Endothelial cell of umbilical vein (primary cell): ENCODE results near the gene ARHGAP29. TPM values are rescaled to one million over a fixed set of nuclear protein-coding genes. Genes with fewer than 3 reads are reported as not detected.

Source experiments
- BruUV-seq: library from RNA; stranded (reverse); fragments of 400-500 nt; replicated peaks from 2 replicates; lab custom pipeline; 2021; lab: Mats Ljungman, UMichigan
- CTCF ChIA-PET: fragments of 300-600, 350-600 bp; sonication (Branson Sonifier 250); formaldehyde crosslinking; loops from one replicate; lab custom pipeline; 2021; ENCODE audit warnings: antibody characterized with exemption, inconsistent platforms; lab: Charles Lee
- POLR2A ChIA-PET: fragments of 300-600, 350-600 bp; sonication (Branson Sonifier 250); formaldehyde crosslinking; loops from one replicate; lab custom pipeline; 2021; ENCODE audit warnings: antibody characterized with exemption, inconsistent platforms; lab: Charles Lee
- DNase-seq: peaks from one replicate; pipeline ENCODE4 v3.0.0-alpha.2; 2011; ENCODE audit warnings: low read depth, low spot score
- FAIRE-seq: peaks from 2 replicates; lab custom pipeline; 2011; peaks lifted over from hg19 to GRCh38; lab: Jason Lieb, UNC
- H2AFZ ChIP-seq: 2 replicates; pipeline ENCODE4 v1.6.0; 2012; ENCODE audit warnings: low read depth, low read length, control low read depth, inconsistent platforms
- H3K27ac ChIP-seq: 2 replicates; pipeline ENCODE4 v1.5.1; 2011; ENCODE audit warnings: low read depth, mild to moderate bottlenecking, control low read depth, low read length, moderate library complexity; ENCODE audit not compliant: insufficient read depth
- H3K27me3 ChIP-seq, 2 experiments: 2 replicates each; pipeline versions ENCODE4 v1.6.0 to v1.6.1; 2011; ENCODE audit warnings: low read length in 2 of 2, mixed read lengths in 1 of 2; ENCODE audit not compliant: control insufficient read depth in 2 of 2, insufficient read depth in 2 of 2
- H3K36me3 ChIP-seq, 2 experiments: 2 replicates in 1 of 2; 3 replicates in 1 of 2; pipeline ENCODE4 v1.5.1; 2011; ENCODE audit warnings: low read length in 2 of 2, mild to moderate bottlenecking in 1 of 2, moderate library complexity in 1 of 2; ENCODE audit not compliant: control insufficient read depth in 2 of 2, insufficient read depth in 2 of 2; ENCODE audit errors: extremely low read depth in 1 of 2
- H3K4me1 ChIP-seq: 3 replicates; pipeline ENCODE4 v1.5.1; 2011; ENCODE audit warnings: mild to moderate bottlenecking, low read length; ENCODE audit not compliant: control insufficient read depth, insufficient read depth; ENCODE audit errors: extremely low read depth
- H3K4me2 ChIP-seq: 2 replicates; pipeline ENCODE4 v1.6.1; 2011; ENCODE audit warnings: low read length, control low read depth, mixed read lengths; ENCODE audit not compliant: insufficient read depth
- H3K4me3 ChIP-seq, 3 experiments: fragments of 200-600 bp in 1 of 3; sonication (generic), shearing (Covaris generic) in 1 of 3; replicated peaks in 1 of 3; 2 replicates each; pipeline ENCODE4 v1.5.1; 2011 to 2016; ENCODE audit warnings: control low read depth in 3 of 3, low read length in 3 of 3, mild to moderate bottlenecking in 2 of 3, inconsistent platforms in 1 of 3, low read depth in 1 of 3, moderate library complexity in 1 of 3; ENCODE audit not compliant: insufficient read depth in 1 of 3
- H3K79me2 ChIP-seq: 2 replicates; pipeline ENCODE4 v1.6.0; 2012; ENCODE audit warnings: low read length, inconsistent platforms; ENCODE audit not compliant: control insufficient read depth, insufficient read depth
- H3K9ac ChIP-seq: replicated peaks from 2 replicates; pipeline ENCODE3; 2011; ENCODE audit warnings: low read length, control low read depth; ENCODE audit not compliant: insufficient read depth; ENCODE audit errors: extremely low read depth
- H3K9me1 ChIP-seq: replicated peaks from 3 replicates; pipeline ENCODE4 v1.6.0; 2011; ENCODE audit warnings: mild to moderate bottlenecking, low read length; ENCODE audit not compliant: control insufficient read depth, insufficient read depth; ENCODE audit errors: extremely low read depth
- H3K9me3 ChIP-seq: replicated peaks from 2 replicates; pipeline ENCODE4 v1.5.1; 2012; ENCODE audit warnings: low read length, inconsistent platforms; ENCODE audit not compliant: control insufficient read depth, insufficient read depth
- H4K20me1 ChIP-seq: replicated peaks from 2 replicates; pipeline ENCODE3; 2011; ENCODE audit warnings: mild to moderate bottlenecking, low read length; ENCODE audit not compliant: control insufficient read depth, insufficient read depth; ENCODE audit errors: extremely low read depth
- EZH2 ChIP-seq: IDR thresholded peaks from 2 replicates; pipeline ENCODE4 v1.6.1; 2012; ENCODE audit warnings: borderline replicate concordance, low read depth, mild to moderate bottlenecking, moderate library complexity, low read length, inconsistent platforms; ENCODE audit not compliant: severe bottlenecking
- FOS ChIP-seq: IDR thresholded peaks from 2 replicates; pipeline ENCODE4 v1.6.1; 2011; ENCODE audit warnings: mild to moderate bottlenecking, low read length, moderate library complexity, borderline replicate concordance; ENCODE audit not compliant: insufficient read depth
- GATA2 ChIP-seq: IDR thresholded peaks from 2 replicates; pipeline ENCODE4 v1.7.0; 2011; ENCODE audit warnings: low read depth, mild to moderate bottlenecking, moderate library complexity, mixed read lengths, low read length; ENCODE audit not compliant: insufficient read length, insufficient read depth
- JUN ChIP-seq: IDR thresholded peaks from 2 replicates; pipeline ENCODE4 v1.6.1; 2011; ENCODE audit warnings: borderline replicate concordance, low read depth; ENCODE audit not compliant: insufficient read length, insufficient read depth
- MYC ChIP-seq: IDR thresholded peaks from one replicate; pipeline ENCODE4 v1.6.1; 2011; ENCODE audit warnings: mild to moderate bottlenecking, low read depth, low read length
- POLR2A ChIP-seq: IDR thresholded peaks from 2 replicates; pipeline ENCODE4 v1.6.1; 2012; ENCODE audit warnings: low read depth, mild to moderate bottlenecking, control low read depth, low read length
- POLR2AphosphoS5 ChIP-seq: IDR thresholded peaks from 2 replicates; pipeline ENCODE4 v1.6.1; 2012; ENCODE audit warnings: low read depth, mild to moderate bottlenecking, control low read depth, low read length, moderate library complexity; ENCODE audit not compliant: insufficient read depth
- dilution Hi-C: fragments of 300-500 bp; cut with MboI; formaldehyde crosslinking; loops from one replicate; pipeline ENCODE4 v1.15.0; 2019; ENCODE audit warnings: low sequenced_read_pairs; ENCODE audit not compliant: extremely low pct_ligation_motif_present
- intact Hi-C: fragments of 100-400 bp; cut with micrococcal nuclease; formaldehyde crosslinking; loops from one replicate; pipeline ENCODE4 v1.10.0; 2022
- polyA plus RNA-seq, 4 experiments: library from polyadenylated mRNA; depleted of rRNA in 3 of 4; stranded (reverse) in 3 of 4; unstranded in 1 of 4; fragments of >200 nt; gene quantifications; 2 replicates each; pipeline versions ENCODE4 v1.2.1 to v1.2.3, GENCODE V29; 2011 to 2012; ENCODE audit warnings: missing spikeins in 1 of 4
- total RNA-seq: library from RNA; stranded (reverse); gene quantifications from 2 replicates; pipeline ENCODE4 v1.2.3, GENCODE V29; 2021
- TF ChIP-seq, protein P1 (sequence below), 2 donors: IDR thresholded peaks; 1 replicate in 1 of 2; 2 replicates in 1 of 2; pipeline ENCODE4 v1.5.1; 2011; ENCODE audit warnings: low read length in 2 of 2, mild to moderate bottlenecking in 2 of 2, moderate library complexity in 2 of 2, control low read depth in 1 of 2, inconsistent platforms in 1 of 2, low read depth in 1 of 2; ENCODE audit not compliant: insufficient read depth in 1 of 2; ENCODE audit errors: extremely low read depth in 1 of 2
- TF ChIP-seq, protein P2 (sequence below): IDR thresholded peaks from 2 replicates; pipeline ENCODE4 v1.6.1; 2011; ENCODE audit not compliant: insufficient read depth, insufficient read length

Gene ARHGAP29
- total and polyA plus RNA-seq, 2 donors (not counting 3 experiments of a cell fraction or from before 2014, with no cell fraction given): 56.3 to 199 TPM

DNA sequence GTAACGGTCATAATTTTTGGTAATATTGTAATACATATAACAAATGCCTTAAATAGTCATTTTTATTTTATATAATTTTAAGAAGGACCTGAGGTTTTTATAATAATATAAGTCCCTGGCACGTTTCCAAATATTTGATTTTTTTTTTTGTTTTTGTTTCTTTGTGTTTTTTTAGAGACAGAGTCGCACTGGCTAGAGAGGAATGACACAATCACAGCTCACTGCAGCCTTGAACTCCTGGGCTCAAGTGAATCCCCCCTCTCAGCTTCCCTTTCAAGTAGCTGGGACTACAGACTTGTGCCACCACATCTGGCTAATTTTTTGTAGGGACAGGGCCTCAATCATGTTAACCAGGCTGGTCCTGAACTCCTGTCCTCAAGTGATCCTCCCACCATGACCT, 29.7 kb downstream of the ARHGAP29 start:
- H3K4me2 ChIP-seq: peak overlapping the region; percentile 16
- no peak for DNase-seq

DNA sequence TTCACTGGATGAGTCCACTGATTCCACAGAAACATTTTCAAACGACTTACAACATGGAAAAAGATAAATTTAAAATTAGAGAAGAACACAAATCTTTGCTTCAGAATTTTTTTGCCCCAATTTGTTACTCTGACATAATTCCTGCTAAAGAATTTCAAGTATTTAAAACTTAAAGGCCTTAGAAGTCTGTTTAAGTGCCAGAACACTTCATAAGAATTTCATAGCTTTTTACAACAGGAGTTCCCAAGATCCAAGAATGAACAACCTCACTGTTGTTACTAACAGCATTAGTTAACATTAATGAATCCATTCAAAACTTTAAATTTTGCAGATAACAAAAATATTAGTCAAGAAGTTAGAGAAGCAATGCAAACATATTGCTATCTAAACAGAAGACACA, 31.7 kb downstream of the ARHGAP29 start:
- Histone ChIP-seq H3K4me3 (no peak overlapping the region), H3K79me2 (peaks cover 79% of the 10 kb centered on the region), H3K36me3 (peaks cover 22 to 34% of the 10 kb centered on the region in 2 experiments), H4K20me1 (no peaks in the 10 kb centered on the region), H3K4me2 (no peak overlapping the region), H3K9ac (no peak overlapping the region), H3K9me3 (no peaks in the 10 kb centered on the region), H3K4me1 (peaks cover 40% of the 10 kb centered on the region), H3K9me1 (no peaks in the 10 kb centered on the region), H2AFZ (no peak overlapping the region), H3K27ac (no peak overlapping the region), H3K27me3 (no peaks in the 10 kb centered on the region)
- FAIRE-seq: no peak
- no peak for DNase-seq
- POLR2A ChIA-PET: no interaction called here
- no peak for TF ChIP-seq FOS
- no peak for TF ChIP-seq GATA2
- TF ChIP-seq, protein P1, sequence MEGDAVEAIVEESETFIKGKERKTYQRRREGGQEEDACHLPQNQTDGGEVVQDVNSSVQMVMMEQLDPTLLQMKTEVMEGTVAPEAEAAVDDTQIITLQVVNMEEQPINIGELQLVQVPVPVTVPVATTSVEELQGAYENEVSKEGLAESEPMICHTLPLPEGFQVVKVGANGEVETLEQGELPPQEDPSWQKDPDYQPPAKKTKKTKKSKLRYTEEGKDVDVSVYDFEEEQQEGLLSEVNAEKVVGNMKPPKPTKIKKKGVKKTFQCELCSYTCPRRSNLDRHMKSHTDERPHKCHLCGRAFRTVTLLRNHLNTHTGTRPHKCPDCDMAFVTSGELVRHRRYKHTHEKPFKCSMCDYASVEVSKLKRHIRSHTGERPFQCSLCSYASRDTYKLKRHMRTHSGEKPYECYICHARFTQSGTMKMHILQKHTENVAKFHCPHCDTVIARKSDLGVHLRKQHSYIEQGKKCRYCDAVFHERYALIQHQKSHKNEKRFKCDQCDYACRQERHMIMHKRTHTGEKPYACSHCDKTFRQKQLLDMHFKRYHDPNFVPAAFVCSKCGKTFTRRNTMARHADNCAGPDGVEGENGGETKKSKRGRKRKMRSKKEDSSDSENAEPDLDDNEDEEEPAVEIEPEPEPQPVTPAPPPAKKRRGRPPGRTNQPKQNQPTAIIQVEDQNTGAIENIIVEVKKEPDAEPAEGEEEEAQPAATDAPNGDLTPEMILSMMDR (IDR thresholded peaks at IDR 0.05; ENCODE audit: extremely low read depth in 1 of 2, insufficient read depth in 1 of 2, low read depth in 1 of 2, low read length in 2 of 2): no peak
- TF ChIP-seq POLR2AphosphoS5: no peak
- no peak for TF ChIP-seq POLR2A
- no peak for TF ChIP-seq MYC
- TF ChIP-seq EZH2: no peak
- TF ChIP-seq JUN: no peak
- TF ChIP-seq, protein P2, sequence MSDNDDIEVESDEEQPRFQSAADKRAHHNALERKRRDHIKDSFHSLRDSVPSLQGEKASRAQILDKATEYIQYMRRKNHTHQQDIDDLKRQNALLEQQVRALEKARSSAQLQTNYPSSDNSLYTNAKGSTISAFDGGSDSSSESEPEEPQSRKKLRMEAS: no peak
- intact Hi-C loops: no loop called here
- CTCF ChIA-PET: interaction anchor here (0.9 to 5.0 kb wide), 7 partner anchors 9 to 166 kb away, joined by 3 to 24 read pairs (median 12); no protein-coding TSS in a partner anchor
- dilution Hi-C loops: no loop called here
- BruUV-seq: no TSS peak

More for the DNA sequence above, 29.7 kb downstream of the ARHGAP29 start:
- Histone ChIP-seq H3K36me3 (peaks cover 9 to 24% of the 10 kb centered on the region in 2 experiments), H4K20me1 (no peaks in the 10 kb centered on the region), H3K27me3 (no peaks in the 10 kb centered on the region), H3K27ac (peak overlapping the region; percentile 27), H3K4me3 (no peak overlapping the region), H3K9me1 (no peaks in the 10 kb centered on the region), H2AFZ (no peak overlapping the region), H3K9ac (no peak overlapping the region), H3K4me1 (peaks cover 40% of the 10 kb centered on the region), H3K9me3 (no peaks in the 10 kb centered on the region), H3K79me2 (peaks cover 81% of the 10 kb centered on the region)
- BruUV-seq: no TSS peak
- ChIA-PET CTCF (interaction anchor here (2.2 to 2.7 kb wide), 2 partner anchors 122 to 128 kb away, joined by 7 to 17 read pairs; no protein-coding TSS in a partner anchor), POLR2A (no interaction called here)
- FAIRE-seq: no peak
- TF ChIP-seq FOS: no peak
- intact Hi-C loops (no loop called here), dilution Hi-C loops (no loop called here)
